Brain microvascular endothelial cell (primary cell): Measurements from ENCODE around the gene DIO3.
A peak's percentile ranks its signal among the peaks of the same experiment; 100 is the strongest.

Experiments
- DNase-seq: peaks from one replicate; pipeline ENCODE4 v3.0.0-alpha.2; 2020
- H3K27ac ChIP-seq: fragments of 250-450 bp; sonication (Bioruptor Pico); 2 replicates; pipeline ENCODE4 v1.5.1; 2020; ENCODE audit warnings: mild to moderate bottlenecking, moderate library complexity
- H3K27me3 ChIP-seq: fragments of 250-450 bp; sonication (Bioruptor Pico); replicated peaks from 2 replicates; pipeline ENCODE4 v1.5.1; 2020; ENCODE audit warnings: mild to moderate bottlenecking
- H3K36me3 ChIP-seq: fragments of 250-450 bp; sonication (Bioruptor Pico); replicated peaks from 2 replicates; pipeline ENCODE4 v1.5.1; 2020; ENCODE audit warnings: mild to moderate bottlenecking
- H3K4me3 ChIP-seq: 2 replicates; pipeline ENCODE4 v1.5.1; 2011; ENCODE audit warnings: low read depth, mild to moderate bottlenecking, control low read depth, low read length, moderate library complexity
- in situ Hi-C: cut with HindIII; loops from 2 replicates; pipeline ENCODE4 v1.10.0; 2017; ENCODE audit warnings: low sequenced_read_pairs, low pct_ligation_motif_present
- TF ChIP-seq, protein P1 (sequence below): IDR thresholded peaks from 2 replicates; pipeline ENCODE4 v1.5.1; 2011; ENCODE audit warnings: low read depth, mild to moderate bottlenecking, moderate library complexity, low read length, control low read depth, inconsistent platforms; ENCODE audit errors: missing control alignments

Gene DIO3

GRCh38 chr14:101583715-101584054 lies 22.4 kb downstream of the DIO3 start:
- Histone ChIP-seq H3K36me3 (no peaks in the 10 kb centered on the region), H3K27me3 (no peaks in the 10 kb centered on the region), H3K4me3 (no peak overlapping the region), H3K27ac (no peak overlapping the region)
- in situ Hi-C loops: no loop called here
- no peak for DNase-seq
- TF ChIP-seq, protein P1, sequence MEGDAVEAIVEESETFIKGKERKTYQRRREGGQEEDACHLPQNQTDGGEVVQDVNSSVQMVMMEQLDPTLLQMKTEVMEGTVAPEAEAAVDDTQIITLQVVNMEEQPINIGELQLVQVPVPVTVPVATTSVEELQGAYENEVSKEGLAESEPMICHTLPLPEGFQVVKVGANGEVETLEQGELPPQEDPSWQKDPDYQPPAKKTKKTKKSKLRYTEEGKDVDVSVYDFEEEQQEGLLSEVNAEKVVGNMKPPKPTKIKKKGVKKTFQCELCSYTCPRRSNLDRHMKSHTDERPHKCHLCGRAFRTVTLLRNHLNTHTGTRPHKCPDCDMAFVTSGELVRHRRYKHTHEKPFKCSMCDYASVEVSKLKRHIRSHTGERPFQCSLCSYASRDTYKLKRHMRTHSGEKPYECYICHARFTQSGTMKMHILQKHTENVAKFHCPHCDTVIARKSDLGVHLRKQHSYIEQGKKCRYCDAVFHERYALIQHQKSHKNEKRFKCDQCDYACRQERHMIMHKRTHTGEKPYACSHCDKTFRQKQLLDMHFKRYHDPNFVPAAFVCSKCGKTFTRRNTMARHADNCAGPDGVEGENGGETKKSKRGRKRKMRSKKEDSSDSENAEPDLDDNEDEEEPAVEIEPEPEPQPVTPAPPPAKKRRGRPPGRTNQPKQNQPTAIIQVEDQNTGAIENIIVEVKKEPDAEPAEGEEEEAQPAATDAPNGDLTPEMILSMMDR: no peak

DNA sequence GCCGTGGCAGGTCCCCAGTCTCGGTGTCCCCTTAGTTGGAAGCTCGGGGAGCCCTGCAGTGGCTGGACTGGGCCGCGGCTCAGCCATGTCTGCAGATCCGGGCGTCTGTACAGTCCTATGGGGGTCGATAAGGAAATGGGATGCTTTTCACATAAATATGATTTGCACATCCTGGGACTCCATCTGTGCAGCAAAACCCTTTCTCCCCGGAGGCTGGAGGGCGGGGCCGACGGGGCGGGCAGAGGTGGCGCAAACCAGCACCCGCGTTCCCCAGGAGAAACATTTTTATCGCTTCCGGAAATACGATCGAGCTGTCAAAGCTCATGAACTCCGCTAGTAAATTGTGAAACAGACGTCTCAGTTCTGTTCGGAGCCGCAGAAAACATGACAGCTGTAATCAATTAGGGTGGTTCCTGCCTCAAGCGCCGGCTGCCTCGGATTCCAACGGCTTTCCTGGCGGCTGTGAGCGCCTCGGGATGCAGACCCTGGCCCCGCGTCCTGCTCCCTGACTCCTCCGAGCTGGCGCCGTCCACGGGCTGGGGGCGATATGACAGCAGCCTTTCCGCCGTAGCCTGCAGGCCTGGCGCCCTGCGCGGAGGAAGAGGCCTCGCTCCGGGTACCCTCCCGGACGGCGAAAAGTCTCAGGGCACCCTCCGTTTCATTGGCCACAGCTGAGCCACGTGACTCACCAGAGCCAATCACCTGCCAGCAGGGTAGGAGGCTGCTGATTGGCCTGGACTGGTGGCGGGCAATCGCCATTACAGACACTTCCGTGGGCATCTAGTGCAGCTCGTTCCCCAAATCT lies 23.0 kb downstream of the DIO3 start:
- in situ Hi-C loops: no loop called here
- Histone ChIP-seq H3K27ac (no peak overlapping the region), H3K36me3 (no peaks in the 10 kb centered on the region), H3K4me3 (peak overlapping the region; percentile 3), H3K27me3 (no peaks in the 10 kb centered on the region)
- TF ChIP-seq, protein P1: no peak
- no peak for DNase-seq

GRCh38 chr14:101585211-101585610 lies 23.9 kb downstream of the DIO3 start:
- no peak overlapping the region for H3K4me3 ChIP-seq
- in situ Hi-C loops: no loop called here
- H3K27ac ChIP-seq: no peak overlapping the region
- H3K27me3 ChIP-seq: no peaks in the 10 kb centered on the region
- TF ChIP-seq, protein P1: no peak
- no peak for DNase-seq
- H3K36me3 ChIP-seq: no peaks in the 10 kb centered on the region

- in situ Hi-C loops: no loop called here
- DNase-seq: no peak
- Histone ChIP-seq H3K27me3 (no peaks in the 10 kb centered on the region), H3K27ac (no peak overlapping the region), H3K4me3 (no peak overlapping the region), H3K36me3 (no peaks in the 10 kb centered on the region)
- TF ChIP-seq, protein P1: no peak
Observed at GRCh38 chr14:101586531-101587430, 25.5 kb downstream of the DIO3 start.

GRCh38 chr14:101587441-101587911 lies 26.2 kb downstream of the DIO3 start:
- Histone ChIP-seq H3K36me3 (no peaks in the 10 kb centered on the region), H3K27me3 (no peaks in the 10 kb centered on the region)
- no peak for DNase-seq

More at GRCh38 chr14:101587441-101587911, 26.2 kb downstream of the DIO3 start:
- no peak overlapping the region for H3K4me3 ChIP-seq
- in situ Hi-C loops: no loop called here
- no peak overlapping the region for H3K27ac ChIP-seq
- TF ChIP-seq, protein P1: no peak
